Muscle layer of duodenum (tissue), 2 donors: Measurements from ENCODE around the gene AMIGO1.
A peak's percentile ranks its signal among the peaks of the same experiment; 100 is the strongest.

ENCODE experiments used
- H3K27ac ChIP-seq: one replicate; pipeline ENCODE4 v1.7.0; 2013; ENCODE audit warnings: mild to moderate bottlenecking, low read length
- H3K27me3 ChIP-seq: one replicate; pipeline ENCODE4 v1.7.0; 2013; ENCODE audit warnings: low read depth, mild to moderate bottlenecking, control low read depth, low read length
- H3K36me3 ChIP-seq, 2 donors: one replicate each; pipeline ENCODE4 v1.7.0; 2013; ENCODE audit warnings: low read length in 2 of 2, control low read depth in 1 of 2, mild to moderate bottlenecking in 1 of 2; ENCODE audit not compliant: insufficient read depth in 2 of 2, control insufficient read depth in 1 of 2
- H3K4me1 ChIP-seq, 2 donors: one replicate each; pipeline ENCODE4 v1.7.0; 2013; ENCODE audit warnings: low read length in 2 of 2, mild to moderate bottlenecking in 2 of 2, control low read depth in 1 of 2, moderate library complexity in 1 of 2; ENCODE audit not compliant: insufficient read depth in 2 of 2, control insufficient read depth in 1 of 2
- H3K4me3 ChIP-seq, 2 donors: one replicate each; pipeline ENCODE4 v1.7.0; 2013; ENCODE audit warnings: low read length in 2 of 2, low read depth in 1 of 2, mild to moderate bottlenecking in 1 of 2
- H3K9me3 ChIP-seq, 2 donors: one replicate each; pipeline ENCODE4 v1.7.0; 2013; ENCODE audit warnings: low read length in 2 of 2, control low read depth in 1 of 2, mild to moderate bottlenecking in 1 of 2; ENCODE audit not compliant: control insufficient read depth in 1 of 2
- donor health status: healthy.

AMIGO1 gene

GRCh38 chr1:109514846-109515245 lies 5.3 kb upstream of the AMIGO1 start:
- Histone ChIP-seq H3K4me3 (no peak overlapping the region), H3K27me3 (no peaks in the 10 kb centered on the region), H3K36me3 (no peaks in the 10 kb centered on the region), H3K4me1 (peaks cover 0 to 7% of the 10 kb centered on the region in 2 donors), H3K9me3 (no peaks in the 10 kb centered on the region), H3K27ac (no peak overlapping the region)

GRCh38 chr1:109513110-109513710 lies 3.7 kb upstream of the AMIGO1 start:
- H3K36me3 ChIP-seq = no peaks in the 10 kb centered on the region
- no peak overlapping the region for H3K27ac ChIP-seq
- H3K4me3 ChIP-seq = no peak overlapping the region
- peaks cover 0 to 17% of the 10 kb centered on the region in 2 donors for H3K4me1 ChIP-seq
- no peaks in the 10 kb centered on the region for H3K9me3 ChIP-seq
- H3K27me3 ChIP-seq = no peaks in the 10 kb centered on the region

- H3K4me1 ChIP-seq = peaks cover 0 to 22% of the 10 kb centered on the region in 2 donors
- peak overlapping the region; percentile 42 to 76 for H3K4me3 ChIP-seq
- no peak overlapping the region for H3K27ac ChIP-seq
- peaks cover 0 to 7% of the 10 kb centered on the region in 2 donors for H3K36me3 ChIP-seq
- no peaks in the 10 kb centered on the region for H3K9me3 ChIP-seq
- H3K27me3 ChIP-seq = no peaks in the 10 kb centered on the region
These were observed 703 bp downstream of the AMIGO1 start for GRCh38 chr1:109508873-109509175.

GRCh38 chr1:109508001-109508872 lies 1.3 kb downstream of the AMIGO1 start:
- no peaks in the 10 kb centered on the region for H3K9me3 ChIP-seq
- H3K4me1 ChIP-seq = peaks cover 0 to 22% of the 10 kb centered on the region in 2 donors
- H3K27me3 ChIP-seq = no peaks in the 10 kb centered on the region
- no peak overlapping the region for H3K27ac ChIP-seq
- peaks cover 0 to 7% of the 10 kb centered on the region in 2 donors for H3K36me3 ChIP-seq
- peak overlapping the region in 1 of 2 donors; percentile 76 for H3K4me3 ChIP-seq

- H3K4me1 ChIP-seq = peaks cover 10 to 38% of the 10 kb centered on the region in 2 donors
- H3K9me3 ChIP-seq = no peaks in the 10 kb centered on the region
- no peak overlapping the region for H3K27ac ChIP-seq
- no peak overlapping the region for H3K4me3 ChIP-seq
- peaks cover 0 to 7% of the 10 kb centered on the region in 2 donors for H3K36me3 ChIP-seq
- H3K27me3 ChIP-seq = no peaks in the 10 kb centered on the region
These were observed 4.6 kb downstream of the AMIGO1 start for GRCh38 chr1:109504974-109505373.

- Histone ChIP-seq H3K4me1 (peaks cover 10 to 42% of the 10 kb centered on the region in 2 donors), H3K4me3 (no peak overlapping the region), H3K36me3 (peaks cover 0 to 7% of the 10 kb centered on the region in 2 donors), H3K27me3 (no peaks in the 10 kb centered on the region), H3K27ac (no peak overlapping the region), H3K9me3 (no peaks in the 10 kb centered on the region)
These were observed 5.6 kb downstream of the AMIGO1 start for GRCh38 chr1:109503935-109504334.

GRCh38 chr1:109502364-109502851 lies 7.1 kb downstream of the AMIGO1 start:
- Histone ChIP-seq H3K27ac (no peak overlapping the region), H3K4me1 (peaks cover 10 to 40% of the 10 kb centered on the region in 2 donors), H3K36me3 (peaks cover 0 to 9% of the 10 kb centered on the region in 2 donors), H3K27me3 (no peaks in the 10 kb centered on the region), H3K4me3 (no peak overlapping the region), H3K9me3 (no peaks in the 10 kb centered on the region)

- H3K27ac ChIP-seq = no peak overlapping the region
- H3K4me1 ChIP-seq = peaks cover 10 to 38% of the 10 kb centered on the region in 2 donors
- H3K27me3 ChIP-seq = no peaks in the 10 kb centered on the region
- H3K4me3 ChIP-seq = no peak overlapping the region
- peaks cover under 1 to 12% of the 10 kb centered on the region in 2 donors for H3K36me3 ChIP-seq
- no peaks in the 10 kb centered on the region for H3K9me3 ChIP-seq
These were observed 7.7 kb downstream of the AMIGO1 start for GRCh38 chr1:109501644-109502363.

- H3K4me3 ChIP-seq = no peak overlapping the region
- peak overlapping the region; percentile 62 for H3K27ac ChIP-seq
- H3K4me1 ChIP-seq = peaks cover 10 to 38% of the 10 kb centered on the region in 2 donors
- H3K27me3 ChIP-seq = no peaks in the 10 kb centered on the region
- H3K9me3 ChIP-seq = no peaks in the 10 kb centered on the region
- peaks cover 9 to 19% of the 10 kb centered on the region in 2 donors for H3K36me3 ChIP-seq
These were observed 8.6 kb downstream of the AMIGO1 start for GRCh38 chr1:109500941-109501381.

- peaks cover 11 to 23% of the 10 kb centered on the region in 2 donors for H3K36me3 ChIP-seq
- H3K27ac ChIP-seq = peak overlapping the region; percentile 62
These were observed 9.6 kb downstream of the AMIGO1 start for GRCh38 chr1:109499661-109500536.

More at GRCh38 chr1:109499661-109500536, 9.6 kb downstream of the AMIGO1 start:
- Histone ChIP-seq H3K4me3 (no peak overlapping the region), H3K9me3 (no peaks in the 10 kb centered on the region), H3K4me1 (peaks cover 10 to 42% of the 10 kb centered on the region in 2 donors), H3K27me3 (no peaks in the 10 kb centered on the region)
